ENCODE data around the gene CYP26B1.

CYP26B1 gene

GRCh38 chr2:72147303-72147971 is at the start of gene CYP26B1:
Gene CYP26B1, minus strand, starts transcription at chr2:72147862. Its CDS starts 28 bp downstream, at chr2:72147834.
- peaks cover 100% of the 10 kb centered on the region for H3K27me3 Mint-ChIP-seq
- DNase-seq, result no peak
- peak within 1 kb of the TSS; percentile 82 to 92 for H3K4me3 Mint-ChIP-seq
- peaks cover 64% of the 10 kb centered on the region for H3K4me1 Mint-ChIP-seq
- H3K9me3 Mint-ChIP-seq, result no peaks in the 10 kb centered on the region
- H3K27ac Mint-ChIP-seq, result no peak within 1 kb of the TSS
- no peak for ATAC-seq

- Mint-ChIP-seq H3K4me3 (no peak overlapping the region), H3K27ac (no peak overlapping the region), H3K27me3 (no peaks in the 10 kb centered on the region), H3K9me3 (peaks cover 3 to 4% of the 10 kb centered on the region in 2 donors), H3K4me1 (no peaks in the 10 kb centered on the region)
- DNase-seq (no peak), ATAC-seq (no peak)
Observed at GRCh38 chr2:72193723-72194122, 46.1 kb upstream of the CYP26B1 start.

- peaks cover 11 to 16% of the 10 kb centered on the region in 2 donors for H3K9me3 Mint-ChIP-seq
- DNase-seq (no peak), ATAC-seq (no peak)
- no peak overlapping the region for H3K4me3 Mint-ChIP-seq
- H3K27me3 Mint-ChIP-seq, result no peaks in the 10 kb centered on the region
- H3K27ac Mint-ChIP-seq, result no peak overlapping the region
- H3K4me1 Mint-ChIP-seq, result no peaks in the 10 kb centered on the region
Observed at GRCh38 chr2:72191441-72191840, 43.8 kb upstream of the CYP26B1 start.

GRCh38 chr2:72185206-72185605 is 37.5 kb upstream of the CYP26B1 start:
- peaks cover 11 to 16% of the 10 kb centered on the region in 2 donors for H3K9me3 Mint-ChIP-seq
- no peak for DNase-seq
- no peaks in the 10 kb centered on the region for H3K4me1 Mint-ChIP-seq
- no peaks in the 10 kb centered on the region for H3K27me3 Mint-ChIP-seq
- no peak for ATAC-seq
- H3K4me3 Mint-ChIP-seq, result no peak overlapping the region
- no peak overlapping the region for H3K27ac Mint-ChIP-seq

GRCh38 chr2:72183466-72183865 is 35.8 kb upstream of the CYP26B1 start:
- DNase-seq (no peak), ATAC-seq (no peak)
- H3K27me3 Mint-ChIP-seq, result no peaks in the 10 kb centered on the region
- no peaks in the 10 kb centered on the region for H3K4me1 Mint-ChIP-seq
- H3K9me3 Mint-ChIP-seq, result peaks cover 5 to 10% of the 10 kb centered on the region in 2 donors
- H3K4me3 Mint-ChIP-seq, result no peak overlapping the region
- H3K27ac Mint-ChIP-seq, result no peak overlapping the region

- no peak for ATAC-seq
- Mint-ChIP-seq H3K9me3 (peaks cover under 1 to 6% of the 10 kb centered on the region in 2 donors), H3K27ac (no peak overlapping the region), H3K4me1 (no peaks in the 10 kb centered on the region), H3K4me3 (no peak overlapping the region), H3K27me3 (no peaks in the 10 kb centered on the region)
- DNase-seq, result no peak
Observed at GRCh38 chr2:72183016-72183415, 35.4 kb upstream of the CYP26B1 start.

GRCh38 chr2:72182547-72182946 is 34.9 kb upstream of the CYP26B1 start:
- DNase-seq, result no peak
- H3K27me3 Mint-ChIP-seq, result no peaks in the 10 kb centered on the region
- ATAC-seq, result no peak
- H3K4me3 Mint-ChIP-seq, result no peak overlapping the region
- no peaks in the 10 kb centered on the region for H3K4me1 Mint-ChIP-seq
- no peak overlapping the region for H3K27ac Mint-ChIP-seq
- peaks cover 0 to 1% of the 10 kb centered on the region in 2 donors for H3K9me3 Mint-ChIP-seq

- DNase-seq, result no peak
- Mint-ChIP-seq H3K9me3 (no peaks in the 10 kb centered on the region), H3K27me3 (no peaks in the 10 kb centered on the region), H3K4me3 (no peak overlapping the region), H3K27ac (peak overlapping the region in 1 of 2 donors; percentile 38), H3K4me1 (no peaks in the 10 kb centered on the region)
- ATAC-seq, result no peak
Observed at GRCh38 chr2:72181616-72182015, 34.0 kb upstream of the CYP26B1 start.

GRCh38 chr2:72180351-72180750 is 32.7 kb upstream of the CYP26B1 start:
- Mint-ChIP-seq H3K27ac (peak overlapping the region in 1 of 2 donors; percentile 89), H3K9me3 (no peaks in the 10 kb centered on the region), H3K27me3 (no peaks in the 10 kb centered on the region), H3K4me3 (no peak overlapping the region), H3K4me1 (no peaks in the 10 kb centered on the region)
- DNase-seq (no peak), ATAC-seq (no peak)

- no peak overlapping the region for H3K4me3 Mint-ChIP-seq
- H3K27me3 Mint-ChIP-seq, result no peaks in the 10 kb centered on the region
- no peak for ATAC-seq
Observed at GRCh38 chr2:72178551-72178950, 30.9 kb upstream of the CYP26B1 start.

GRCh38 chr2:72176281-72176680 is 28.6 kb upstream of the CYP26B1 start:
- Mint-ChIP-seq H3K27me3 (no peaks in the 10 kb centered on the region), H3K9me3 (no peaks in the 10 kb centered on the region), H3K4me1 (no peaks in the 10 kb centered on the region), H3K27ac (no peak overlapping the region), H3K4me3 (no peak overlapping the region)
- ATAC-seq, result no peak
- DNase-seq, result no peak

More at GRCh38 chr2:72178551-72178950, 30.9 kb upstream of the CYP26B1 start:
- no peaks in the 10 kb centered on the region for H3K4me1 Mint-ChIP-seq
- no peaks in the 10 kb centered on the region for H3K9me3 Mint-ChIP-seq
- H3K27ac Mint-ChIP-seq, result no peak overlapping the region
- no peak for DNase-seq

- H3K27ac Mint-ChIP-seq, result no peak overlapping the region
- DNase-seq (no peak), ATAC-seq (no peak)
- no peaks in the 10 kb centered on the region for H3K27me3 Mint-ChIP-seq
- H3K4me1 Mint-ChIP-seq, result no peaks in the 10 kb centered on the region
- no peaks in the 10 kb centered on the region for H3K9me3 Mint-ChIP-seq
- H3K4me3 Mint-ChIP-seq, result no peak overlapping the region
Observed at GRCh38 chr2:72175636-72176035, 28.0 kb upstream of the CYP26B1 start.

- no peak overlapping the region for H3K4me3 Mint-ChIP-seq
- H3K27ac Mint-ChIP-seq, result no peak overlapping the region
- no peaks in the 10 kb centered on the region for H3K27me3 Mint-ChIP-seq
- no peaks in the 10 kb centered on the region for H3K4me1 Mint-ChIP-seq
- peak; percentile 18 for ATAC-seq
- H3K9me3 Mint-ChIP-seq, result no peaks in the 10 kb centered on the region
- DNase-seq, result no peak
Observed at GRCh38 chr2:72173640-72174321, 26.1 kb upstream of the CYP26B1 start.

GRCh38 chr2:72172478-72172877 is 24.8 kb upstream of the CYP26B1 start:
- H3K27me3 Mint-ChIP-seq, result no peaks in the 10 kb centered on the region
- ATAC-seq, result peak; percentile 69
- H3K4me1 Mint-ChIP-seq, result no peaks in the 10 kb centered on the region
- no peak overlapping the region for H3K27ac Mint-ChIP-seq
- no peak for DNase-seq
- no peaks in the 10 kb centered on the region for H3K9me3 Mint-ChIP-seq
- H3K4me3 Mint-ChIP-seq, result no peak overlapping the region

- DNase-seq, result no peak
- H3K9me3 Mint-ChIP-seq, result no peaks in the 10 kb centered on the region
- no peak for ATAC-seq
- H3K4me1 Mint-ChIP-seq, result no peaks in the 10 kb centered on the region
- H3K4me3 Mint-ChIP-seq, result no peak overlapping the region
- peak overlapping the region in 1 of 2 donors; percentile 49 for H3K27ac Mint-ChIP-seq
- peaks cover 12% of the 10 kb centered on the region for H3K27me3 Mint-ChIP-seq
Observed at GRCh38 chr2:72166279-72166678, 18.6 kb upstream of the CYP26B1 start.

GRCh38 chr2:72165792-72166191 is 18.1 kb upstream of the CYP26B1 start:
- DNase-seq (no peak), ATAC-seq (no peak)
- Mint-ChIP-seq H3K9me3 (no peaks in the 10 kb centered on the region), H3K27ac (no peak overlapping the region), H3K4me3 (no peak overlapping the region), H3K4me1 (no peaks in the 10 kb centered on the region), H3K27me3 (peaks cover 17% of the 10 kb centered on the region)
